BJ (cell line): ENCODE results near the gene FAM83C. TPM values are rescaled to one million over a fixed set of nuclear protein-coding genes. Genes with fewer than 3 reads are reported as not detected.
"Not testable (repeated sequence)": the region's sequence is repeated elsewhere in the genome, so short reads cannot be mapped to it uniquely, and the experiment has no call there.

Experiments used
- CTCF ChIA-PET: fragments of 350-600 bp; formaldehyde crosslinking; extraction: SDS; loops from one replicate; lab custom pipeline; 2021; ENCODE audit warnings: antibody characterized with exemption, inconsistent platforms; lab: Yijun Ruan, JAX
- POLR2A ChIA-PET: fragments of 300-600 bp; sonication (Branson Sonifier 250); formaldehyde crosslinking; extraction: SDS; loops from one replicate; lab custom pipeline; 2021; ENCODE audit warnings: antibody characterized with exemption; lab: Charles Lee
- DNase-seq: peaks from one replicate; pipeline ENCODE4 v3.0.0-alpha.2; 2011; ENCODE audit warnings: low read depth
- H3K27me3 ChIP-seq: 2 replicates; pipeline ENCODE4 v1.6.0; 2011; ENCODE audit warnings: low read length; ENCODE audit not compliant: control insufficient read depth, insufficient read depth
- H3K36me3 ChIP-seq: 2 replicates; pipeline ENCODE4 v1.5.1; 2011; ENCODE audit warnings: low read length; ENCODE audit not compliant: control insufficient read depth, insufficient read depth
- H3K4me3 ChIP-seq: 2 replicates; pipeline ENCODE4 v1.5.1; 2011; ENCODE audit warnings: low read depth, mild to moderate bottlenecking, control low read depth, low read length
- polyA plus RNA-seq: library from polyadenylated mRNA; depleted of rRNA; stranded (reverse); fragments of >200 nt; gene quantifications from 2 replicates; pipeline ENCODE4 v1.2.3, GENCODE V29; 2011
- TF ChIP-seq, protein P1 (sequence below): IDR thresholded peaks from 2 replicates; pipeline ENCODE4 v1.5.1; 2011; ENCODE audit warnings: low read depth, mild to moderate bottlenecking, control low read depth, inconsistent platforms, low read length, moderate library complexity; ENCODE audit not compliant: insufficient read depth

The FAM83C gene
- polyA plus RNA-seq, 1 experiment: not detected

- DNase-seq: no peak
Measured at GRCh38 chr20:35318502-35319157, 26.4 kb upstream of the FAM83C start.

GRCh38 chr20:35317416-35318210, 25.4 kb upstream of the FAM83C start:
- DNase-seq: no peak
- TF ChIP-seq, protein P1, sequence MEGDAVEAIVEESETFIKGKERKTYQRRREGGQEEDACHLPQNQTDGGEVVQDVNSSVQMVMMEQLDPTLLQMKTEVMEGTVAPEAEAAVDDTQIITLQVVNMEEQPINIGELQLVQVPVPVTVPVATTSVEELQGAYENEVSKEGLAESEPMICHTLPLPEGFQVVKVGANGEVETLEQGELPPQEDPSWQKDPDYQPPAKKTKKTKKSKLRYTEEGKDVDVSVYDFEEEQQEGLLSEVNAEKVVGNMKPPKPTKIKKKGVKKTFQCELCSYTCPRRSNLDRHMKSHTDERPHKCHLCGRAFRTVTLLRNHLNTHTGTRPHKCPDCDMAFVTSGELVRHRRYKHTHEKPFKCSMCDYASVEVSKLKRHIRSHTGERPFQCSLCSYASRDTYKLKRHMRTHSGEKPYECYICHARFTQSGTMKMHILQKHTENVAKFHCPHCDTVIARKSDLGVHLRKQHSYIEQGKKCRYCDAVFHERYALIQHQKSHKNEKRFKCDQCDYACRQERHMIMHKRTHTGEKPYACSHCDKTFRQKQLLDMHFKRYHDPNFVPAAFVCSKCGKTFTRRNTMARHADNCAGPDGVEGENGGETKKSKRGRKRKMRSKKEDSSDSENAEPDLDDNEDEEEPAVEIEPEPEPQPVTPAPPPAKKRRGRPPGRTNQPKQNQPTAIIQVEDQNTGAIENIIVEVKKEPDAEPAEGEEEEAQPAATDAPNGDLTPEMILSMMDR: no peak
- POLR2A ChIA-PET: interaction anchor here (0.6 kb wide), 1 partner anchor 9 kb away, joined by 3 read pairs; no protein-coding TSS in a partner anchor
- no peaks in the 10 kb centered on the region for H3K27me3 ChIP-seq
- H3K36me3 ChIP-seq: no peaks in the 10 kb centered on the region
- H3K4me3 ChIP-seq: no peak overlapping the region
- CTCF ChIA-PET: interaction anchor here (1.0 to 8.6 kb wide), 6 partner anchors 8 to 25 kb away, joined by 3 to 85 read pairs (median 4); no protein-coding TSS in a partner anchor

More at GRCh38 chr20:35318502-35319157, 26.4 kb upstream of the FAM83C start:
- ChIA-PET CTCF (interaction anchor here (1.0 to 8.6 kb wide), 6 partner anchors 9 to 24 kb away, joined by 3 to 85 read pairs (median 4); no protein-coding TSS in a partner anchor), POLR2A (no interaction called here)
- no peak overlapping the region for H3K4me3 ChIP-seq
- no peaks in the 10 kb centered on the region for H3K36me3 ChIP-seq
- H3K27me3 ChIP-seq: no peaks in the 10 kb centered on the region
- TF ChIP-seq, protein P1: no peak

DNA sequence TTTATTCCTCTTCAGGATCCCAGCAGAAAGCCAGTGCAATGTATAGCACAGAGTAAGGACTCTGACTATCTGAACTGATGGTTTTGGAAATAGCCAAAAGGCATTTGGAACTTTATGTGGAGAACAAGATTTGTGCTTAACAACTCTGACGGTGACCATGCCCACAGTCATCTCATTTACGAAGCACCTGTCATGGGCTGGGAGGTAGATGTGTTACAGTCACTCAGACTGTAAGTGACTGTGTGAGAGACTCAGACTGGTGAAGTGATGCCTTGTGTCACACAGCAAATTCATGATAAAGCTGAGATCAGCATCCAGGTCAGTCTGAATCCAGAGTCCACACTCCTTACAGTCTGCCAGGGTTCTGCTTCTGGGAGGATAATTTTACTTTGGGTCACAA, 23.9 kb upstream of the FAM83C start:
- no peaks in the 10 kb centered on the region for H3K27me3 ChIP-seq
- POLR2A ChIA-PET: no interaction called here
- no peaks in the 10 kb centered on the region for H3K36me3 ChIP-seq
- H3K4me3 ChIP-seq: no peak overlapping the region
- CTCF ChIA-PET: interaction anchor here (8.6 kb wide), 1 partner anchor 11 kb away, joined by 85 read pairs; no protein-coding TSS in a partner anchor
- TF ChIP-seq, protein P1: no peak
- no peak for DNase-seq

- DNase-seq, H3K36me3 ChIP-seq, POLR2A ChIA-PET, H3K27me3 ChIP-seq, H3K4me3 ChIP-seq: not testable (repeated sequence)
- CTCF ChIA-PET: interaction anchor here (0.9 to 1.4 kb wide), 3 partner anchors 8 to 12 kb away, joined by 3 to 4 read pairs (median 3); no protein-coding TSS in a partner anchor
Measured at GRCh38 chr20:35315632-35316020, 23.4 kb upstream of the FAM83C start.

DNA sequence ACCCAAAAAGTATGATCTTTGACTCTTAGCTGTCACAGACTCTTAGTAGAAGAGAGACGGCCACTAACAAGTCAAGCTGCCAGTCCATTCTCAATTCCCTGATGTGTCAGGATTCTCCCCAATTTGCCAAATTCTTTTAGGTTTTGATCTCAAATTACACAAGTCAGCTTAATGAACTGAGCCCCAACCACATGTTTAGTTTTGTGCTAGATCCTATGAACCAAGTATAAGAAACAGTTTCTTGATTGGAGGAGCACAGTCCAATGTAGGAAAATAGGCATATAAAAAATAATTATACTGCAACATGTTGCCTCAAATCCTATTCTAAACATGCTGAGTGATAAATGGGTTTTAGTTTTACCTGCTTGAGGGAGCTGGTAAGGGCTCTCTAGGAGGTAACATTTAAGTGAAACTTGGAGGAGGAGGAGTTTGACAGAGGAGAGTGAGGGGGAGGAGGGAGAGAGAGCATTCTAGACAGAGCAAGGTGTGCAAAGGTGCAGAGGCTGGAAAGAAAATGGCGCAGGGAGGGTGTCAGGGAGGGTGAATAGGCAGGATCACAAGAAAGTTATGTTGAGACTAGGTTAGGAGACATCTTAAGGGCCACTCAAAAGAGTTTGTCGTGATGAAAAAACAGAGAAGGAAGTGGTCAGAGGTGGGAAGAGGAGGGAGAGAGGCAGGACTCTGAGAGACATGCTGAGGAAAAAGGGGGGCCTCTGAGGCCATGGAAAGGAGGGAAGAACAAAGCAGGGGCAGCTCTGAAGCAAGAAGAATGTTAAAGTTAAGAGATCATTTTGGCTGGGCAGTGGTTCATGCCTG, 22.8 kb upstream of the FAM83C start:
- ChIA-PET POLR2A (no interaction called here), CTCF (interaction anchor here (0.9 to 1.4 kb wide), 3 partner anchors 8 to 11 kb away, joined by 3 to 4 read pairs (median 3); no protein-coding TSS in a partner anchor)
- H3K4me3 ChIP-seq: no peak overlapping the region
- TF ChIP-seq, protein P1: no peak
- no peak for DNase-seq
- no peaks in the 10 kb centered on the region for H3K36me3 ChIP-seq
- H3K27me3 ChIP-seq: no peaks in the 10 kb centered on the region
